SKM-1 (cell line): ENCODE data around the gene SLC25A21.
"Not testable (repeated sequence)": the region's sequence is repeated elsewhere in the genome, so short reads cannot be mapped to it uniquely, and the experiment has no call there.

ENCODE experiments used
- DNase-seq: peaks from one replicate; lab custom pipeline; 2025; ENCODE audit not compliant: unreplicated experiment; lab: John Stamatoyannopoulos, UW

SLC25A21 gene

DNA sequence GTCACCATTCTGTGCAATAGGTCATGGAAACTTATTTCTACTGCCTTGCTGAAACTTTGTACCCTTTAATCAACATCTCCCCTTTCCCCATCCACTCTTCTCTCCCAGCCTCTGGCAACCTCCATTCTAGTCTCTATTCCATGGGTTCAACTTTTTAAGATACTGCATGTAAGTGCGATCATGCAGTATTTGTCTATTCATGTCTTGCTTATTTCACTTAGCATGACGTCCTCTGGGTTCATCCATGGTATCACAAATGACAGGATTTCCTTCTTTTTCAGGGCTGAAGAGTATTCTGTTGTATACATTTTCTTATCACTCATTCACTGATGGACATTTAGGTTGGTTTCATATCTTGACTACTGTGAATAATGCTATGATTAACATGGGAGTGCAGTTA lies 288.4 kb downstream of the SLC25A21 start:
- DNase-seq, result no peak

DNA sequence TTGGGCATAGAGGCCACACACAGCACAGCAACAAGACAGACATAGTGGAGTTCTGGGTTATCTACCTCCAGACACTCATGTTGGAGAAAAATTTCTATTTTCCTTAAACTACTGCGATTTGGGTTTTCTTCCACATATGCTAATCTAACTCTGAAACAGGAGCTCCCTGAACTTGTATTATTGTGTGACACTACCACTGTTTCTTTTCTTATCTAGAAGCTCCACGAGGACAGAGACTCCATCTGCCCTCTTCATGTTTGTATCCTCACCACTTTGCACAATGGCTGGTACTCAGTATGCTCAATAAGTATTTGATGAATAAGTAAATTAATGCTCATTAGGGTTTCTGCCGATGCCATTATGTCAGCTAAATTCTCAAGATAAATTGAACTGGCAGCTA lies 292.1 kb downstream of the SLC25A21 start:
- DNase-seq, result no peak

DNA sequence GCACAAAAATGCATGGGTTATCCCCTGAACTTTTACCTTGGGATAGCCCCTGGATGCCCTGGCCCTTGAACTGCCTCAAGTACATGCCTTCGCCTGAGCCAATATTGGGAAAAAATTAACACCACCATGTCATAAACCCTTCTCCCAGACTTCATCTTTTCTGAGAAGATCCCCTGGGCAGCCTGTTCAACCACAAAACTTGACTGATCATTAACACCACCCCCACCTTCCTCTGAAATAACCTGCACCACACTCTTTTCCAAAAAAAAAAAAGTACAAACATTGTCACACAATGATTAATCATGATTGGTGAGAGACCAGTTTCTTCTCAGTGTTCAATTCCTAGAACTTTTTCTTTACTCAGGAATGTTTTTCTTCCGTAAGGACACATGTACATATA lies 292.8 kb downstream of the SLC25A21 start:
- no peak for DNase-seq

DNA sequence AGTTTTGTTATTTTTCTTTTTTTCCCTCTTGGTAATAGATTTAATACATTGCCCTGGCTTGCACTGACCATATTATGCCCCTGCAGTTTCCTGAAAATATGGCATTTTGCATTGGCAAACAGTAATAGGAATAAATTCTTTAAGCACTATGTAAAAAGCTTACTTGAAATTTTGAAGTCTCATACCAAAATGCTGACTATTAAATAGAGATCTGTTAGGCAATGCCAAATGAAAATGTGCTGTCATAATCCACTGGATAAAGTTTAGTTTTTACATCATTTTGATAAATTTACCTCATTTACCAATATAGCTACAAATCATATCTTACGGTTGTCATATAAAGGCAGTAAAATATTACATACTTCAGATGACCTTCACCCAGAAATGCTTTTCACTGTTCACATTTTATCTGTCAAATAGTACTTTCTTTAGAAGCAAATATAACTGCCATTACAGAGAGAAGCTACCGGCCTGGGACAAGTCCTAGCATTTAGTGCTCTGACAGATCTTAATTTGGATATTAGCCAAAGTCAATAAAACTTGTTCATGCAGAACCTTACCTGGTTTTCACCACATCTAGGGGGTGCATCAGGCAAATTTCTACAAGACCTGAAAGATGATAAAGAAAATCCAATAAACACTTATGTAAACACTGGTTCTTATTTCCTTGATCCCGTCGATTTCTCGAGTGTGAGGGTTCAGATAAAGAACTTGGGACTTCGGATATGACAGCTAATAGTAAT lies 297.8 kb downstream of the SLC25A21 start:
- DNase-seq, result no peak

DNA sequence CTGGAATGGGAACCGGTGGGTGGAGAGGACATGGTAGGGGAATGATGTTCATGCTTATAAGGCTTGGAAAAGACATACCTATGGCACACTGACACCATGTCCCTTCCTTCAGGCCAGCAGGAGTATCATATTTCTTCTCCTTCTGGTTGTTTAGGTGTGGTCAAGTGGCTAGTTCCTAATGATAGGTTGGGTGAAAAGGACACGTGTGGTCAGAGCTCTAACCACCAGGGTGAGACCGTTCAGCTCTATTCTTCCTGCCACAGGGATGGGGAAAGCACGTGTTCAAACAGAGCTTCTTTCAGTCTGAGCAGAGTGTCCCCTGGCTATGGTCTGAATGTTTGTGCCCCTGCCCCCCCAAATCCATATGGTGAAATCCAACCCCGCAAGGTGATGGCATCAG lies 301.6 kb downstream of the SLC25A21 start:
- no peak for DNase-seq

DNA sequence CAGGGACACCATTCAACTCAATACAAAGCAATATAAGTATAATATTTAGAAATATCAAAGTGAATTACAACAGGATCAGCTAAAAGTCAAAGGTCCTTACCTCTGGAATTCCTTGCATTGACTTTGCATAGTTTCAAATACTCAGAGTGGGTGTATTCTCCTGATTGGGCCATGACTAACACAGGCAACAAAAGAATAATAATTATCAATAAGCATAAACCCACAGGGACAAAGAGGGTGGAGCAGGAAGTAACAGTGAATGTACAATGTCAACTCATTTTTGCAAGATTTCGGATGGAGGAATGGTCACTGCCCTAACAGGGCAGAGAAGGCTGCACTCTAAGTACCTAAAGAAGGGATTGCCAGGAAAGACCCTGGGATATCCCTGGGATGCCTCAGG lies 303.3 kb downstream of the SLC25A21 start:
- DNase-seq, result no peak

DNA sequence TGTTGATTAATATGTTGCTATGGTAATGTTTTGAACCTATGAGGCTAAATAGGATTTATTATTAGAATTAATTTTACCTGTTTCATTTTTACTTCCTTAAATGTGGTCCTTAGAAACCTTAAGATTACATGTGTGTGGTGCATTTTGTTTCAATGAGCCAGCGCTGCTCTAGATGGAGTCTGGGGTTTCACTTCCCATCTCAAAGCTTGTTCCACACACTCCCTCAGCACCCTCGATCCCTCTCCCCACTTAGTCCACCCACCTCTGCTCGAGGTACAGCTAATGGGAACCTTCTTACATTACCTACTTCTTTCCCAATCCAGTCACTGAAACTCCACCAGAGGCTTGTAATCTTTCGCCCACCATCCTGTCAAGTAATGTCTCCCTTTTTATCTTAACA lies 305.5 kb downstream of the SLC25A21 start:
- no peak for DNase-seq

DNA sequence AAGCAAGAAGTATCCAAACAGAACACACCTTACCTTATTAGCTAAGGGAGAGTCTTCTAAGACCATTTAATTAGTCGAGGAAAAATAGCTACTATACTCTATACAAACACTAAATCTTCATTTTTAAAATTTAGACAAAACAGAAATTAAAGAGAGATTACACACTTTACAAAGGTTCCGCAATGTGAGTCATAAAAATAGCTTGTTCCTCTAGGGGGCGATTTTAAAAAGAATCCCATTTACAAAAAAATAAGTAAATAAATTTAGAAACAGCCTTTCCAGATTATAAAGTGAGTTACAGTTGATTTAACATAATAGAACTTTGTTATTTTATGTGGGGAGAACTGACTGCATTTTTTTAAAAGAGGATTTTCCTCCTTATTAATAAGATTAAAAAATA lies 309.1 kb downstream of the SLC25A21 start:
- DNase-seq, result no peak

DNA sequence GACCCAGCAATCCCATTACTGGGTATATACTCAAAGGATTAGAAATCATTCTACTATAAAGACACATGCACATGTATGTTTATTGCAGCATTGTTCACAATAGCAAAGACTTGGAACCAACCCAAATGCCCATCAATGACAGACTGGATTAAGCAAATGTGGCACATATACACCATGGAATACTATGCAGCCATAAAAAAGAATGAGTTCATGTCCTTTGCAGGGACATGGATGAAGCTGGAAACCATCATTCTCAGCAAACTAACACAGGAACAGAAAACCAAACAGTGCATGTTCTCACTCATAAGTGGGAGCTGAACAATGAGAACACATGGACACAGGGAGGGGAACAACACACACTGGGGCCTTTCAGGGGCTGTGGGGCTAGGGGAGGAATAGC lies 310.2 kb downstream of the SLC25A21 start:
- not testable (repeated sequence) for DNase-seq

DNA sequence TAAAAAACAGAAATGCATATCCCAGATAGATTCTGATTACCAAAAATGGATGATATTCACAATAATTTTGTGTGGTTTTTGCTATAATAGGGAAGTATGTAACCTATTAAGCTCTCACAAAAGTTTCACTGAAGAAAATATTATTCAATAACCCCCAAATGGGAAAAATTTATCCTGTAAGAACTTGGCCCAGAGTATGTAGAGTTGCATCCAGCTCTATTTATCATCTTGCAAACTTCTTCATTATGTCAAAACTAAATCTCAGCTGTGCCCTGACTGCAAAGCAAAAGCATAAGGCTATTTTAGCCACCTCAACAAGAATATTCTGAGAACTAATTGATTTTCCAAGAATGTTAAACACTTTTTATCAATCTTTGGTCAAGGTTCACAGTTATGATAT lies 311.6 kb downstream of the SLC25A21 start:
- no peak for DNase-seq

DNA sequence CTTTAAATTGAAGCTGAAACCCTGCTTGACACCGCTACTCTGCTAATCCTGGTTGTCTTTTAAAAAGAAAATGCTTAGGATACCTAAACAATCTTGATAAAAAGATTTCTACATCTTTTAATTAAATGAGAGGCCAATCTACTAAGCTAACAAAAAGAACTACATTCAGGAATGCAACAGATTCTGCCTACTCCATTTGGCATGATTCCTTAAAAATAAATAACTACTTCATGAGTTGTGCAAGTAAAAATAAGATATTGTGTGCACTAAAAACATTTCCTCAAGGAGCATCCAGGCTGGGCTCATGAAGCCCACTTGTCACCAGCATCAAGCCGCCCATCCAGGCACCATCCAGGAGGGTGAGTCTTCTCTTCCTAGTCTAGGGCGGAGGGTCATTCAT lies 313.3 kb downstream of the SLC25A21 start:
- DNase-seq, result no peak

DNA sequence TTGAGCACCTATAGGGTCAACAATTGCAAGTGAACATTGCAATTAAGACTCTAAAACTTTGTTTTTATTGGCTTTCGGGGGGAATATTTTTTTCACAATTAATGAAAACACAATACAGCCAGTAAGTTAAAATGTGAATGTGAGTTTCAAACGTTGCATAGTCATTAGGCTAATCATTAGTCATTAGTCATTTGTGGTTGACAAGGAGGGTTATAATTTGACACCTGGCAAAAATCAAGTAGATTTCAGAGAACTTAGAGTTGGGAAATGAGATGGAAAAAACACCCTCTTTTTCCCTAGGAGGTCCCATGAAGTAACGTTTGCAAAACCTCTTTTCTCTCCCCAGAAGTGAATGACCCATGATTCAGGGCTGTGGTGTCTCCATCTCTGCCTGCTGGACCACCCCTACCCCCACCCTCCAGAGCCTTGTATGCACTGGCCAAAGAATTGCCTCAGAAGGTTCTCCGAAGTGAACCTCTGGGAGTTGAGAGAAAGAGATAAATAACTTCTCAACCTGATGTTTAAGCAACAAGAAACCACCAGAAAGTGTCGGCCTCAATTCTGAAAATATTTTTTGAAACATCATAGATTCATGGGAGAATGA lies 314.5 kb downstream of the SLC25A21 start:
- DNase-seq, result no peak

DNA sequence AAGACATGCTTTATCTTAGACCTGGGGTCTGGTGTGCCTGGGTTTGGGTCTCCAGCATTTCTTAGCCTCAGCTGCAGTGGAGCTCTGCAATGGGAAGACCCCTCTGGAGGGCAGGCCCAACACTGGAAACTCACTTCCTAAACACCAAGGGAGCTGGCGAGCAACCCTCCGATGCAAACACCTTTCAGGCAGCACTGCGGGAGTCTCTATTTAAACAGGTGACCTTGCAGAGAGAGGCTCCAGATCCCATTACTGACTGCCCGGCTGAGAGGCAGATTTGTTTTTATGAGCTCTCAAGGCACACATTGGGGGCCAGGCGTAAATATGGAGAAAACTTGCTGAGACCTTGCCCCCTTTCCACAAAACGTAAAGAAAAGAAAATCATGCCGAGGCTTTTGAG lies 315.3 kb downstream of the SLC25A21 start:
- DNase-seq, result no peak

DNA sequence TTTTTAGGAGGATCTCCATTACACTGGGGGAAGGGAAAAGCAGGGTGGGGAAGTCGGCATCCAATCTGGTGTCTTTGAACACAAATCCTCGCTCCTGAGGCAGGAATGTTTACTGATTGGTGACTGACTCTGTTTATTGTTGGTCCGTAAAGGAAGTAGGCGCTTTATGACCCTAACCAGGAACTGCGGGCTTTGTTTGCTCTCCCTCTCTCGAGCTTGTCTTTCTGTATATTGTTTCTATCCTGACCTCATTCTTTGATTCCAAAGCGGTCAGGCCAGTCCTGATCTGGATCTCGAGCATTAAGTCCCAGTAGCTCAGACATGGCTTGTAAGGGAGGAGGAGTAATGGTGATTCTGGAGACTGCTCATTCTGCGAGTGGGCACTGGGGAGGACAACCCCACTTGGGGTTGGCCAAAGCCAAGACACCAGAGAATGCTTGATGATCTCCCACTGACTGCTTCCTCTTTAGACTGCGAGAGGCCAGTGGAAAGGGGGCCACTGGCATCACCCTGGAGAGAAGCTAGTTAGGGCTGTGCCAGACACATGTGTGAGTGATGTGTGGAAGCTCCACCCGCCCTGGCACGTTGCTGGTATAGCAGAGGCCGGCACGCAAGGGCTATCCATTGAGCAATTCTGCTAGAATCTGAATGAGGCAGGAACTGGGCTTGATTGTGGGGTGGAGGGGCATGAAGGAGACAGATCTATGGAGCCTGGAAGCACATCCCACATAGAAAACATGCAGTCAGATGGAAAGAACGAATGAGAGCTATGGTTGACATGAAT lies 316.1 kb downstream of the SLC25A21 start:
- DNase-seq, result no peak

DNA sequence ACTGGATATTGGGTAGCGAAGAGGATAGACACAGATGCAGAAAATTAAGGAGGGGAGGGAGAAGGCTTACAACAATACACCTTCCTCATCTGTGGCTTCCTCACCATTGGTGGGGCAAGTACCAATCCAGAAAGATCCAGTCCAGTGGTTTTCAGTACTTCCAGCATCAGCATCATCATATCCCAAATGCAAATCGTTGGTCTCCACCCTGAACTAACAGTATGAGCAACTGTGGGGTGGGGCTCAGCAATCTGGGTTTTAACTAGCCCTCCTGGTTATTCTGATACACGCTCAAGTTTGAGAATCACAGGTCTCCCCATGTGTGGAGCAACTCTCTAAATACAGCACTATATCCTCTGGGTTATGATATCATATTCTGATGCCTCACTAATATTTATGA lies 317.0 kb downstream of the SLC25A21 start:
- no peak for DNase-seq

DNA sequence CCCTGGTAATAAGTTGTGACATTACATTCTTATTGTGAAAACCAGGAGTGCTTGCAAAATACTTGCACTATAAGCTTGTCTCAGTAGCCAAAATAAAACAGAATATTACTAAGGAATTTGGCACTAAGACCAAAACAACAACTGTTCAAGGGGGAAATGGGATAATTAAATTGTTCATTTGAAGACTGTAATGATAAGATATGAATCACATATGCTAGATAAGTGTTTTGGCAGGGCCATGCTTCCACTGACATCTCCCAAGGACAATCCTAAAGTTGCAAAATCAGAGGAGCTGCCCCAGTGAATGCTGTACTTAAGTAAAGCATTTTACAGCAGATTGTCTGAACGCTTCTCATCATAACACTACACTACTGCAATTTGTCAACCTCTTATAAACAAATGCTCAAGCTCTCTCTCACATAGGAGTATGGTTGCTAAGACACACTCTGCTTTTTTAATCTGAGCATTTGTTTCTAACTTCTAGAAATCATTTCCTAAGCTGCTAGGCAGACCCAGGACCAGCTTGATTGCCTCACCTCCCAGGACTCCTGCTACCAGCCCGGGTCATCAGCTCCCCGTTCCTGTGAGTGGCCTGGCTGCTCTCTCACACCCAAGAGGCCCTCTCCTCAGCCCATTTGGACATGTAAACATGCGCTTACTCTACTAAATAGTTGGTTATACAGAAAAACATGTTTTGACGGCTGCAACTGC lies 319.3 kb downstream of the SLC25A21 start:
- no peak for DNase-seq

DNA sequence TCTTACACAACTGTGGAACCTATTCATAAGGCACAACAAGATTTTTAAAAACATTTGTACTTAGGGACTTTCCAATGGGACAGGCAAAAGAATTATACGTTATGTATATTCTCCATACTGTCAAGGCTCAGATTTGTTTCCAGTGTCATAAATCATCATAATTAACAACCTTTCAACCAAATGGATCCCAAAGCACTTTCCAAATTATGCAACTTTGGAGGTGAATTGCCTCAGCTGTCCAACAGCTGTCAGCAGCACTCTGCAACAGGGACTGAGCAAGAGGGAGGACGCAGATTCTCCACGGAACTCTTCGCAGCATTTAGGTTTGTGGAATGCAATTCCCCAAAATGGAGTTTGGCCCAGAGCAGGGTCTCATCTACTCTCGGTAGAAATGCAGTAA lies 324.2 kb downstream of the SLC25A21 start:
- no peak for DNase-seq

DNA sequence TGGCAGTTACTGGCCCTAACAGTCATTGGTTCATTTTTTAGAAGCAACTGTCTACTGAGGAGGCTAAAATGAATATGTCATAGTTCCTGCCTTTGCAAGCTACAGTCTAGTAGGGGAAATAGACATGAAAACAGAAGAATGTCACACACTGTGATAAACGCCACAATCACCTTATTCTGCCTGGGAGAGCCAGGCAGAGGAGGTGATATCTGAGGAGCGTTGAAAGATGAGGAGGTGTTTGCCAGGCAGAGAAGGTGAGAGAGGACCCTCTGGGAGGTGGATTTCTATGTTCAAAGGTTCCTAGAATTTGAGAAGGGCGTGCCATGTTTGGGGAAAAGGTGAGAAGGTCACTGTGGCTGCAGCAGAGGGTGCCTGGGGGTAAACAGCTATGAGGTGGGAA lies 325.0 kb downstream of the SLC25A21 start:
- no peak for DNase-seq

DNA sequence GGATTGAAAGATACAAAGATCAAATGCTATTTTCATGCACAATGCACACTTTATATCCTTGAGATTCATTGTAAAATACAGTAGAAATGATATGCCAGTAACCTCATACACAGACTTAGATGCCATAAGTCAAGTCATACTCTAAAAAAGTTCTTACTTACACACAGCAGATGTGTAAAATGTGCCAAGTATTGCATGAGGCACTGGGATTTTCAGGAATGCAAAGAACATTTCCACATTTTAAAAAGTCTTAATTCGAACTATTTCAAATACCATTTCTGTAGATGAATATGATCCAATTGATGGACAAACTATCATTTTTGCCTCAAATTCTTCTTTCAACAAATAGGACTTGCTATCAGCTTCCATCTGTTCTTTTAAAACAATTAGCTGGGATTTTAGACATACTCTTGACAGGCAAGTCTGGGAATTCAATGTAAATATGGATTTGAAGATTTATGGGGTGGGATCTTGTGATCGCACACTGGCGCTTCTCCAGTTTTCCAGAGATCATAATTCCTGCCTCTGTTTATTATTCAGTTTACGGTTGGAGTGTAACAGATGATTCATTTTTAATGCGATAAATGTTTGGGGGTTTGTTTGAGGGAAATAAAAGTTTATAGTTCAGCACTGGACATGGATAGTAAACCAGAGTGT lies 326.9 kb downstream of the SLC25A21 start:
- DNase-seq, result no peak

DNA sequence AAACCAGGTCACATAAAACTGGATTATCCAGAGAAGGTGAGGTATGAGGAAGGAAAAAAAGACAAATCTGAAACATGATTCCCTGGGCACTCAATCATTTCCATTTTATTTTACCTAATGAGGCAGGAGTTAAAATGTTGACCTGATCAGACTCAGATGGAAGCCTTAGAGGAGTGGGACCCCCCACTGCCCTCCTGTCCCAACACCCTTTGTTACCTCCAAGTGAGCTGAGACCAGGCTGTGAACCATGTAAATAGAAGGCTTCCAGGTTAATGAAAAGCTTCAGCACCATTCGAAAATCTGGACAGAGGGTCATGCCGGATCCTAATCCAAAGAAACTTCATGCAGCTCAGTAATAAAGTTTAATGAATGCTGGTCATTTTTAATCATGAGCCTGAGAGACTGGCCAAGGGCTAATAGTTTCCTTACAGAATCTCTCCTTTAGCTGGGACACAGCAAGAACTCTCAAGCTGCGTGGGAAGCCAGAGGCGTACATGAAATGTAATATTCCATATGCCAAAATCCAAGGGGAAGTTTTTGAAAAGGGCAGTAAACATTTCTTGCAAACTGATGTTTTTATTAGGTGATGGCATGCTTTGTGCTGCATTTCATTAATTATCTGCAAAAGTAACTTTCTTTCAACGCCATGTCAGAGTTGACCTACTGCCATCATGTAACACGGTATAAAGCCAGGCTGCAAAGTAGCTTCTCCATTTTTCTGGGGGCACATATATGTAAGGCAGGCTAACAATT lies 327.8 kb downstream of the SLC25A21 start:
- DNase-seq, result no peak
